Gastrocnemius medialis (tissue), 4 donors: ENCODE measurements around the gene ZNF674.

Experiments
- CTCF ChIP-seq, 5 experiments: fragments of 450-650 bp in 3 of 5; fragments of 200-600 bp in 2 of 5; sonication (generic) in 2 of 5; IDR thresholded peaks in 4 of 5; conservative IDR thresholded peaks in 1 of 5; 1 replicate in 4 of 5; 2 replicates in 1 of 5; pipeline ENCODE4 v1.5.1; 2016 to 2019; ENCODE audit warnings: antibody characterized with exemption in 5 of 5, mild to moderate bottlenecking in 3 of 5, moderate library complexity in 3 of 5
- POLR2A ChIP-seq, 2 donors: fragments of 450-650 bp; IDR thresholded peaks; one replicate each; pipeline ENCODE4 v1.6.1; 2017; ENCODE audit warnings: antibody characterized with exemption in 2 of 2, mild to moderate bottlenecking in 2 of 2, moderate library complexity in 2 of 2

- no peak for TF ChIP-seq CTCF (IDR thresholded peaks at IDR 0.05 in 4 of 5, conservative IDR thresholded peaks at IDR 0.05 in 1 of 5)
- TF ChIP-seq POLR2A (IDR thresholded peaks at IDR 0.05): no peak
Measured at GRCh38 chrX:46577221-46578005, 32.2 kb upstream of the ZNF674 start.
